ENCODE measurements around the gene CRTAP. TPM values are rescaled to one million over a fixed set of nuclear protein-coding genes. Genes with fewer than 3 reads are reported as not detected.
"Not testable (repeated sequence)": the region's sequence is repeated elsewhere in the genome, so short reads cannot be mapped to it uniquely, and the experiment has no call there.

Gene CRTAP
- total RNA-seq (2021; fragmentation: NEBNext Ultra II Directional; extraction: Animal tissue kit (Norgen Biotek cat#: 25700)) = 100 to 1,000 TPM; 261 to 322 (median 296) TPM
- long read RNA-seq, full-length matches to known transcripts = 119 of 180 reads
- long read RNA-seq, partial matches to known transcripts = 7 of 180 reads
- long read RNA-seq, other reads (novel, unspliced or antisense) = 54 of 180 reads

DNA sequence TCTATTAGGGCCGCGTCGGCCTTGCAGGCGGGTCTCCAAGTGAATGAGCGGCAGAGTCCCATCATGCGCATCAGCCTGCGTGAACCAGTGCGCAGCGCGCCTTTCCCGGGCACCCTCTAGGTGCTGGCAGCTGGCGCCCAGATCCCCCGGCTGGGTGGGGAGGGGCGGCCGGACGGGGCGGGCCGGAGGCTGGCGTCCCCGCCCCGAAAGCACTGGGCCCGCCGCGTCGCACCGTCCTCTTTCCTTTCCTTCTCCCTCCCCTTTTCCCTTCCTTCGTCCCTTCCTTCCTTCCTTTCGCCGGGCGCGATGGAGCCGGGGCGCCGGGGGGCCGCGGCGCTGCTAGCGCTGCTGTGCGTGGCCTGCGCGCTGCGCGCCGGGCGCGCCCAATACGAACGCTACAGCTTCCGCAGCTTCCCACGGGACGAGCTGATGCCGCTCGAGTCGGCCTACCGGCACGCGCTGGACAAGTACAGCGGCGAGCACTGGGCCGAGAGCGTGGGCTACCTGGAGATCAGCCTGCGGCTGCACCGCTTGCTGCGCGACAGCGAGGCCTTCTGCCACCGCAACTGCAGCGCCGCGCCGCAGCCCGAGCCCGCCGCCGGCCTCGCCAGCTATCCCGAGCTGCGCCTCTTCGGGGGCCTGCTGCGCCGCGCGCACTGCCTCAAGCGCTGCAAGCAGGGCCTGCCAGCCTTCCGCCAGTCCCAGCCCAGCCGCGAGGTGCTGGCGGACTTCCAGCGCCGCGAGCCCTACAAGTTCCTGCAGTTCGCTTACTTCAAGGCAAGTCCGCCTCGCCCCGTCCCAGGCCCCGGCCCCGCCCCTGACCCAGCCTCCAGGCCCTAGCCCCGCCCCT lies at the start of gene CRTAP:
Gene CRTAP, plus strand, starts transcription at position 243 of the 850 bp plus-strand sequence. Its CDS starts 64 bp downstream, at position 307.
- peaks cover 32% of the 10 kb centered on the region for H3K4me1 Mint-ChIP-seq (ENCODE audit: low read depth)

DNA sequence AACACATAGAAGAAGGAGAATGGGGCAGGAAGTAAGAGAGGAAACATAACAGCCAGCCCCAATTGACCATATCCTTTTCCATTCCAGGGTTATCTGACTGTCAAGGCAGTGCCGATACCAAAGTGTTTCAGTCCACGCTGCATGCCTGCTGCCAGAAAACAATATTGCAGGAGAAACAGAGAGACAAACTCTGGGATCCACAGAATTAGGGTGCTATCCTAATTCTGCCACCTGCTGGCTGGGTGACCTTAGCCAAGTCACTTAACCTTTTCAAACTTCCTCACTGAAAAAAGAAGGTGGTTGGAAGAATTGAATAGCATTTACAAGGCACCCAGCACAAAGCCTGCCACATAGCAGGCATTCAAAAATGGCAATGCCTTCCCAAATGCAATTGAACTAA lies 48.9 kb upstream of the CRTAP start:
- peaks cover 40% of the 10 kb centered on the region for H3K4me1 Mint-ChIP-seq (ENCODE audit: low read depth)
- H3K9me3 Mint-ChIP-seq = no peaks in the 10 kb centered on the region
- TF ChIP-seq, protein P1, sequence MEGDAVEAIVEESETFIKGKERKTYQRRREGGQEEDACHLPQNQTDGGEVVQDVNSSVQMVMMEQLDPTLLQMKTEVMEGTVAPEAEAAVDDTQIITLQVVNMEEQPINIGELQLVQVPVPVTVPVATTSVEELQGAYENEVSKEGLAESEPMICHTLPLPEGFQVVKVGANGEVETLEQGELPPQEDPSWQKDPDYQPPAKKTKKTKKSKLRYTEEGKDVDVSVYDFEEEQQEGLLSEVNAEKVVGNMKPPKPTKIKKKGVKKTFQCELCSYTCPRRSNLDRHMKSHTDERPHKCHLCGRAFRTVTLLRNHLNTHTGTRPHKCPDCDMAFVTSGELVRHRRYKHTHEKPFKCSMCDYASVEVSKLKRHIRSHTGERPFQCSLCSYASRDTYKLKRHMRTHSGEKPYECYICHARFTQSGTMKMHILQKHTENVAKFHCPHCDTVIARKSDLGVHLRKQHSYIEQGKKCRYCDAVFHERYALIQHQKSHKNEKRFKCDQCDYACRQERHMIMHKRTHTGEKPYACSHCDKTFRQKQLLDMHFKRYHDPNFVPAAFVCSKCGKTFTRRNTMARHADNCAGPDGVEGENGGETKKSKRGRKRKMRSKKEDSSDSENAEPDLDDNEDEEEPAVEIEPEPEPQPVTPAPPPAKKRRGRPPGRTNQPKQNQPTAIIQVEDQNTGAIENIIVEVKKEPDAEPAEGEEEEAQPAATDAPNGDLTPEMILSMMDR (IDR thresholded peaks at IDR 0.05) = peak; percentile 45; the same call in 1 of the 2 replicates
- no peak for DNase-seq
- H3K27me3 Mint-ChIP-seq (ENCODE audit: insufficient read depth) = no peaks in the 10 kb centered on the region; the same call in 1 of the 2 replicates
- H3K36me3 Mint-ChIP-seq (ENCODE audit: low read depth) = peaks cover 35% of the 10 kb centered on the region
- H3K27ac Mint-ChIP-seq = no peak overlapping the region
- H3K4me3 Mint-ChIP-seq = no peak overlapping the region

More for the DNA sequence above, at the start of gene CRTAP:
- no peaks in the 10 kb centered on the region for H3K9me3 Mint-ChIP-seq
- TF ChIP-seq, protein P1 (IDR thresholded peaks at IDR 0.05) = no peak
- peak within 1 kb of the TSS; percentile 94 for H3K27ac Mint-ChIP-seq
- peak within 1 kb of the TSS; percentile 92 for H3K4me3 Mint-ChIP-seq
- peaks cover 17% of the 10 kb centered on the region; the same call in 1 of the 2 replicates for H3K36me3 Mint-ChIP-seq (ENCODE audit: low read depth)
- no peaks in the 10 kb centered on the region; the same call in 1 of the 2 replicates for H3K27me3 Mint-ChIP-seq (ENCODE audit: insufficient read depth)
- DNase-seq = peak; percentile 97

DNA sequence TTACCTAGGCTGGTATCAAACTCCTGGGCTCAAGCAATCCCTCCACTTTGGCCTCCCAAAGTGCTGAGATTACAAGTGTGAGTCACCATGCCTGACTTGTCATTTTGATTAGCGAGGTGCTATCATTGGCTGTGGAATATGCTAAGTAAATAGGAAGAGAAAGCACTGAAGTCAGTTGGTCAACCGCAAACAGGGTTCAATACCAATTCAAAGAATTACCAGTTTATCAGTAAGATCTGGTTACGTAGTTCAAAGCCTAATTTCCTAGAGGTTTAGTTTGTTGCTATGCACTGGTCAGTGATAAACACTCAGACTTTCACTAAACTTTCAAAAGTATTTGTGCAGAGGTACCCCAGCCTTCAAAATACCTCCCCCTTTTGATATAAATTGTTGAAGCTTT lies 46.3 kb upstream of the CRTAP start:
- peak; percentile 61 for DNase-seq

DNA sequence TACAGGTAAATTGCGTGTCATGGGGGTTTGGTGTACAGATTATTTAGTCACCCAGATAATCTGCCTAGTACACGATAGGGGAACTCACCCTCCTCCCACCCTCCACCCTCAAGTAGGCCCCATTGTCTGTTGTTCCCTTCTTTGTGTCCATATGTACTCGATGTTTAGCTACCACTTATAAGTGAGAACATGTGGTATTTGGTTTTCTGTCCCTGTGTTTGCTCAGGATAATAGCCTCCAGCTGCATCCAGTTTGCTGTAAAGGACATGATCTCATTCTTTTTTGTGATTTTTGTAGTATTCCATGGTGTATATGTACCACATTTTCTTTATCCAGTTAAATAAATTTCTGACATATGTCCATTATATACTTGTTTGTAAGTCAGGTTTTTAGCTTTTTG lies 44.0 kb upstream of the CRTAP start:
- Mint-ChIP-seq H3K36me3 (ENCODE audit: low read depth) (peaks cover 17% of the 10 kb centered on the region), H3K4me1 (ENCODE audit: low read depth) (peaks cover 26% of the 10 kb centered on the region), H3K27ac (peak overlapping the region; percentile 42; the same call in 1 of the 2 replicates)
- DNase-seq; H3K9me3 Mint-ChIP-seq; H3K27me3 Mint-ChIP-seq (ENCODE audit: insufficient read depth); H3K4me3 Mint-ChIP-seq: not testable (repeated sequence)

More for the DNA sequence above, 46.3 kb upstream of the CRTAP start:
- peaks cover 28% of the 10 kb centered on the region for H3K36me3 Mint-ChIP-seq (ENCODE audit: low read depth)
- no peaks in the 10 kb centered on the region; the same call in 1 of the 2 replicates for H3K27me3 Mint-ChIP-seq (ENCODE audit: insufficient read depth)
- no peaks in the 10 kb centered on the region for H3K9me3 Mint-ChIP-seq
- no peak overlapping the region for H3K27ac Mint-ChIP-seq
- peaks cover 35% of the 10 kb centered on the region for H3K4me1 Mint-ChIP-seq (ENCODE audit: low read depth)
- no peak overlapping the region for H3K4me3 Mint-ChIP-seq
- TF ChIP-seq, protein P1 (IDR thresholded peaks at IDR 0.05) = no peak

DNA sequence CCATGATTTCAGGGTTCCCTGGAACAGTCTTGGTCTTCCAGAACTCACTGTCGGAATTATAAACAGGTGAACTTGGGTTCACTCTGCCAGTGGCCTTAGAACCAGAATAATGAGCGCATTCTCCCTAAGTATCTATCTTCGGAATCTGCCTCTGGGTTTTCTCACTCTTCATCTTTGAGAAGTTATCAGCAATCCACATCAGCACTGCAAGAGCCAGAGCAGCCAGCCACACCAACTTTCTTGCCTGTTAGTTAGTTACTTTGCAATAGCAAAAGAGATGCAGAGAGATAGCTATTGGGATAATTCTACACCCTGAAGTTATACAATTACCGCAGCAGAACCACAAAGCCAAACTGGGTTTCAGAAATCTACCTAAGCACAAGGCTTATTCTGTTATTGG lies 42.6 kb upstream of the CRTAP start:
- TF ChIP-seq, protein P1 (IDR thresholded peaks at IDR 0.05) = no peak
- H3K27ac Mint-ChIP-seq = no peak overlapping the region
- H3K4me3 Mint-ChIP-seq = no peak overlapping the region
- peaks cover 16% of the 10 kb centered on the region for H3K36me3 Mint-ChIP-seq (ENCODE audit: low read depth)
- H3K4me1 Mint-ChIP-seq (ENCODE audit: low read depth) = peaks cover 31% of the 10 kb centered on the region
- H3K27me3 Mint-ChIP-seq (ENCODE audit: insufficient read depth) = peaks cover 3% of the 10 kb centered on the region
- DNase-seq = no peak
- H3K9me3 Mint-ChIP-seq = no peaks in the 10 kb centered on the region

DNA sequence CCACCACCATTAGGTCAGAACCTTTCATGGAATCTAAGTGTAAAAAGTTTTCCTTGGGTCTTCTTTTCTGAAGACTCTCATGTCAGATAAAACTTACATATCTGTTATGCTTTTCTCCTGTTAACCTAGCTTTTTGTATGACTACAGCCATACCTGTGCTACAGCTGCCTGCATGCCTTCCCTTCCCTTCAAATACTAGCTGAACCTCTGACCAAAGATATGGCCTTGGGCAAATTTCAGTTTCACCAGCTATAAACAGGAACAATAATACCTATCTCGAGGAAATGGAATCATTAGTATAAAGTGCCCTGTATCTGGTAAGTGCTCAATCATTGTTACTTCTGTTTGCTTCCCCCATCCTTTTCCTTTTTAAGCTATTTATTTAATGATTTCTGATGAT lies 41.9 kb upstream of the CRTAP start:
- H3K4me1 Mint-ChIP-seq (ENCODE audit: low read depth) = peaks cover 32% of the 10 kb centered on the region
- no peak for DNase-seq
- TF ChIP-seq, protein P1 (IDR thresholded peaks at IDR 0.05) = no peak
- H3K9me3 Mint-ChIP-seq = no peaks in the 10 kb centered on the region
- H3K27ac Mint-ChIP-seq = no peak overlapping the region
- H3K36me3 Mint-ChIP-seq (ENCODE audit: low read depth) = peaks cover 19% of the 10 kb centered on the region
- no peak overlapping the region for H3K4me3 Mint-ChIP-seq
- peaks cover 3% of the 10 kb centered on the region for H3K27me3 Mint-ChIP-seq (ENCODE audit: insufficient read depth)
